Peyer's patch (tissue), 4 donors: Measurements from ENCODE around the gene KANSL1. TPM values are rescaled to one million over a fixed set of nuclear protein-coding genes. Genes with fewer than 3 reads are reported as not detected.

Source experiments
- DNase-seq, 3 donors: peaks; one replicate each; pipeline ENCODE4 v3.0.0-alpha.2; 2017 to 2019
- H3K27ac ChIP-seq, 4 donors: fragments of 200-600 bp; sonication (generic); one replicate each; pipeline ENCODE4 v1.5.1; 2016 to 2019
- H3K27me3 ChIP-seq, 2 donors: fragments of 200-600 bp; sonication (generic); one replicate each; pipeline ENCODE4 v1.5.1; 2019
- H3K36me3 ChIP-seq, 3 donors: fragments of 200-600 bp; sonication (generic); one replicate each; pipeline ENCODE4 v1.5.1; 2016 to 2019
- H3K4me1 ChIP-seq, 4 donors: fragments of 200-600 bp; sonication (generic); one replicate each; pipeline ENCODE4 v1.5.1; 2016 to 2019
- H3K4me3 ChIP-seq, 4 donors: fragments of 200-600 bp; sonication (generic); 1 replicate in 3 of 4; 2 replicates in 1 of 4; pipeline ENCODE4 v1.5.1; 2016 to 2019; ENCODE audit warnings: mild to moderate bottlenecking in 1 of 4
- H3K9me3 ChIP-seq, 4 donors: fragments of 200-600 bp; sonication (generic); one replicate each; pipeline ENCODE4 v1.5.1; 2016 to 2019; ENCODE audit warnings: mild to moderate bottlenecking in 1 of 4
- POLR2A ChIP-seq, 2 donors: fragments of 450-650 bp; IDR thresholded peaks; one replicate each; pipeline ENCODE4 v1.5.1; 2017; ENCODE audit warnings: antibody characterized with exemption in 2 of 2, mild to moderate bottlenecking in 2 of 2, moderate library complexity in 2 of 2
- total RNA-seq, 4 donors: library from RNA; depleted of rRNA; stranded (reverse); fragments of >200 nt; gene quantifications; one replicate each; pipeline ENCODE4 v1.1.0, GENCODE V29; 2016
- TF ChIP-seq, protein P1 (sequence below), 6 experiments: fragments of 450-650 bp in 4 of 6; fragments of 200-600 bp in 2 of 6; sonication (generic) in 1 of 6; IDR thresholded peaks; one replicate each; pipeline ENCODE4 v1.5.1; 2017 to 2019; ENCODE audit warnings: antibody characterized with exemption in 6 of 6, mild to moderate bottlenecking in 3 of 6, moderate library complexity in 1 of 6

KANSL1 gene
- total RNA-seq, 4 donors from 2014 or later, result 97.6 to 328 (median 141) TPM

DNA sequence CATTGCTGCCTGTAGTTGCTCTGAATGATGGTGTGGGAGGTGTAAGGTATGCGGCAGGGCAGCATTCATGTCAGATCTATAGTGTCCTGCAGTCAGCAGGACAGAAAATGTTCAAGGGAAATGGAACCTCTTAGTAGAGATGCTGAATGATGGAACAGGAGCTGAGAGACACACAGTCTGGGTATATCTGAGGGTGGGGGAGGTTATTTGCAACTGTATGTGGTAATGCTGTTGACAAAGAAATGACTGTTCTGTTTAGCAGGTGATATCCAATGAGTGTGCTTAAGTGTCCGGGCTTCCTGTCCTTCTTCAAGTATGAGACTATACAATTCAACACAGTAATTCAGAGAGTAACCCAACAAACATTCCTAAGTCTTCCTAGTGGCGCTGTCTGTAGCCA is 147.6 kb downstream of the KANSL1 start:
- Histone ChIP-seq H3K4me3 (no peak overlapping the region), H3K27me3 (no peaks in the 10 kb centered on the region), H3K9me3 (no peaks in the 10 kb centered on the region), H3K4me1 (peaks cover 0 to 35% (median 7%) of the 10 kb centered on the region in 4 donors), H3K27ac (peak overlapping the region in 1 of 4 donors; percentile 32), H3K36me3 (peaks cover 0 to 57% (median 0%) of the 10 kb centered on the region in 3 donors)
- no peak for DNase-seq
- TF ChIP-seq, protein P1, sequence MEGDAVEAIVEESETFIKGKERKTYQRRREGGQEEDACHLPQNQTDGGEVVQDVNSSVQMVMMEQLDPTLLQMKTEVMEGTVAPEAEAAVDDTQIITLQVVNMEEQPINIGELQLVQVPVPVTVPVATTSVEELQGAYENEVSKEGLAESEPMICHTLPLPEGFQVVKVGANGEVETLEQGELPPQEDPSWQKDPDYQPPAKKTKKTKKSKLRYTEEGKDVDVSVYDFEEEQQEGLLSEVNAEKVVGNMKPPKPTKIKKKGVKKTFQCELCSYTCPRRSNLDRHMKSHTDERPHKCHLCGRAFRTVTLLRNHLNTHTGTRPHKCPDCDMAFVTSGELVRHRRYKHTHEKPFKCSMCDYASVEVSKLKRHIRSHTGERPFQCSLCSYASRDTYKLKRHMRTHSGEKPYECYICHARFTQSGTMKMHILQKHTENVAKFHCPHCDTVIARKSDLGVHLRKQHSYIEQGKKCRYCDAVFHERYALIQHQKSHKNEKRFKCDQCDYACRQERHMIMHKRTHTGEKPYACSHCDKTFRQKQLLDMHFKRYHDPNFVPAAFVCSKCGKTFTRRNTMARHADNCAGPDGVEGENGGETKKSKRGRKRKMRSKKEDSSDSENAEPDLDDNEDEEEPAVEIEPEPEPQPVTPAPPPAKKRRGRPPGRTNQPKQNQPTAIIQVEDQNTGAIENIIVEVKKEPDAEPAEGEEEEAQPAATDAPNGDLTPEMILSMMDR (IDR thresholded peaks at IDR 0.05), result no peak
- no peak for TF ChIP-seq POLR2A (IDR thresholded peaks at IDR 0.05)

DNA sequence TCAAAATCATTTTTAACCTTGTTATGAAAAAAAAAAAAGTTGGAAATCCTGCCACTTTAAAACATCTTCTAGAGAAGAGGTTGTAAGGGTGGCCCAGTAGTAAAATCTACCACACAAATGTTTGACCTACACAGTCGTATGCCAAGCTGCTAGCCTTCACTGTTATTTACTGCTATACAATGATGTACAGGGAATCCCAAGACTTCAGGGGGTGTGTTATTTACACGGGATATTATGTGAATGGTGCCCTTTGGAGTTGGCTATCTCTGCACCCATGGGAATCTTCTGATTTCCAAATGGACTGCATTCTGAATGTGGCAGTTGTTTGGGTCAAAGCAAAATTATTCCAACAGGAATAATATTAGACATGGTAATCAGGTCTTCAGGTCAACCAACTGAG is 148.2 kb downstream of the KANSL1 start:
- Histone ChIP-seq H3K36me3 (peaks cover 0 to 53% (median 0%) of the 10 kb centered on the region in 3 donors), H3K4me3 (no peak overlapping the region), H3K4me1 (peaks cover 0 to 35% (median 7%) of the 10 kb centered on the region in 4 donors), H3K9me3 (no peaks in the 10 kb centered on the region), H3K27me3 (no peaks in the 10 kb centered on the region), H3K27ac (no peak overlapping the region)
- TF ChIP-seq, protein P1 (IDR thresholded peaks at IDR 0.05), result no peak
- no peak for TF ChIP-seq POLR2A (IDR thresholded peaks at IDR 0.05)
- no peak for DNase-seq

GRCh38 chr17:46044286-46044928 is 148.8 kb downstream of the KANSL1 start:
- no peak for TF ChIP-seq POLR2A (IDR thresholded peaks at IDR 0.05)
- TF ChIP-seq, protein P1 (IDR thresholded peaks at IDR 0.05), result peak; percentile 58 to 95 (median 82)
- Histone ChIP-seq H3K27me3 (no peaks in the 10 kb centered on the region), H3K4me3 (no peak overlapping the region), H3K27ac (peak overlapping the region in 2 of 4 donors; percentile 33 to 39), H3K4me1 (peaks cover 0 to 35% (median 7%) of the 10 kb centered on the region in 4 donors), H3K9me3 (no peaks in the 10 kb centered on the region), H3K36me3 (peaks cover 0 to 53% (median 0%) of the 10 kb centered on the region in 3 donors)
- DNase-seq, result peak in 2 of 3 donors; percentile 66 to 89

DNA sequence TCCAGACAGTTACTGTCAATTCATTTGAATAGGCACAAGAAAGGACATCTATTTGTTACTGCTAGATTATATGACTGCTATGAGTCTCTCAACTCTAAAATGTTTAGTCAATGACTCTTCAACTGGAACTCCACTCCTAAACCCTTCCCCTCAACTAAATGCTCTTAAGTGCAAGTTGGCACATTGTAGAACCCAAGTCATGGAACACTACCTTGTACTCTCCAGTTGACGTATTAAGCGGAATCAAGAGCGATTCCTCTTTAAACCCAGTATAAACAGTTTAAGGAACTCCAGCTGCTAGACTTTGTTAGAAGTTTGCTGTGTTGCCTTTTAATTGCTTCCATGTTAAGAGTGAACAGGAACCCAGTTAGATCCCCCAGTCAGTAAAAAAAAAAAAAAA is 149.6 kb downstream of the KANSL1 start:
- no peak for DNase-seq
- H3K27me3 ChIP-seq, result no peaks in the 10 kb centered on the region
- peak overlapping the region in 1 of 4 donors; percentile 17 for H3K27ac ChIP-seq
- H3K4me3 ChIP-seq, result no peak overlapping the region
- peaks cover 0 to 53% (median 0%) of the 10 kb centered on the region in 3 donors for H3K36me3 ChIP-seq
- TF ChIP-seq, protein P1 (IDR thresholded peaks at IDR 0.05), result no peak
- no peak for TF ChIP-seq POLR2A (IDR thresholded peaks at IDR 0.05)
- peaks cover 0 to 35% (median 7%) of the 10 kb centered on the region in 4 donors for H3K4me1 ChIP-seq
- H3K9me3 ChIP-seq, result no peaks in the 10 kb centered on the region

DNA sequence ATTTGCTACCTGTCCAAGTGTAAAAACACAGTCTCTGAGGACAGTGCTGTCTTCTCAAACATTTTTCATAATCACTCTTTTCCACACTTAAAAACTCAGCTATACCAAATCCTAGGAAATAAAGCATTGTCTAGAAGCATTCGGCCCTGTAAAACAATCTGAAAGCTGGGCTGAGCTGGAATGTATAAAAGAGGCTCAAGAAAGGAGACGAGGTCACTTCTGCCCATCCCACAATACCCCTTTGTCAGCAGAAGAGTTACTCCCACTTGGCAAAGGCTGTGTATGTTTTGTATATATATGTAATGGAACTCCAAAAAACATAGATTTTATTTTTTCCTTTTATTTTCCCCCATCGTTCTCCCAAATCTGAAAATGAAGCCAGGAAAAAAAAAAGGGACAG is 150.3 kb downstream of the KANSL1 start:
- Histone ChIP-seq H3K9me3 (no peaks in the 10 kb centered on the region), H3K27me3 (no peaks in the 10 kb centered on the region), H3K36me3 (peaks cover 0 to 53% (median 0%) of the 10 kb centered on the region in 3 donors), H3K27ac (no peak overlapping the region), H3K4me3 (no peak overlapping the region), H3K4me1 (peaks cover 0 to 35% (median 7%) of the 10 kb centered on the region in 4 donors)
- TF ChIP-seq, protein P1 (IDR thresholded peaks at IDR 0.05), result no peak
- no peak for TF ChIP-seq POLR2A (IDR thresholded peaks at IDR 0.05)
- DNase-seq, result no peak
